K562 (cell line): Measurements from ENCODE around the gene DKKL1. TPM values are rescaled to one million over a fixed set of nuclear protein-coding genes. Genes with fewer than 3 reads are reported as not detected.
A peak's percentile ranks its signal among the peaks of the same experiment; 100 is the strongest.

Experiments used
- ARID2 ChIP-seq: fragments of 450-650 bp; IDR thresholded peaks from 2 replicates; pipeline ENCODE4 v1.6.1; 2017; ENCODE audit warnings: antibody characterized with exemption, mild to moderate bottlenecking
- CREB5 ChIP-seq: fragments of 250-450 bp; sonication (Bioruptor Pico); IDR thresholded peaks from 2 replicates; pipeline ENCODE4 v1.5.0; 2020; ENCODE audit warnings: mild to moderate bottlenecking
- FOXP1 ChIP-seq: sonication (generic); formaldehyde crosslinking; IDR thresholded peaks from 2 replicates; pipeline ENCODE4 v1.8.0; 2022; ENCODE audit warnings: mild to moderate bottlenecking, missing genetic modification reagents
- MEF2D ChIP-seq: conservative IDR thresholded peaks from 2 replicates; pipeline ENCODE4 v1.6.1; 2016; ENCODE audit warnings: low read depth, missing genetic modification characterization, missing compliant biosample characterization
- MTA1 ChIP-seq: fragments of 450-650 bp; IDR thresholded peaks from 2 replicates; pipeline ENCODE4 v1.6.1; 2017; ENCODE audit warnings: borderline replicate concordance
- PRMT5 ChIP-seq: sonication (generic); formaldehyde crosslinking; IDR thresholded peaks from 2 replicates; pipeline ENCODE4 v1.5.0; 2020; ENCODE audit warnings: missing genetic modification reagents
- PTTG1 ChIP-seq: fragments of 450-650 bp; IDR thresholded peaks from 2 replicates; pipeline ENCODE4 v1.6.1; 2016; ENCODE audit warnings: low read depth, mild to moderate bottlenecking, missing genetic modification characterization, missing compliant biosample characterization
- YBX1 ChIP-seq: fragments of 450-650 bp; IDR thresholded peaks from 2 replicates; pipeline ENCODE4 v1.7.1; 2016; ENCODE audit warnings: mild to moderate bottlenecking
- ZBTB40 ChIP-seq, 2 experiments: fragments of 450-650 bp in 1 of 2; sonication (generic) in 1 of 2; formaldehyde crosslinking in 1 of 2; IDR thresholded peaks; 2 replicates each; pipeline versions ENCODE4 v1.7.1 to v1.9.0; 2016 to 2022; ENCODE audit warnings: inconsistent platforms in 1 of 2, mild to moderate bottlenecking in 1 of 2, missing genetic modification reagents in 1 of 2
- ZNF212 ChIP-seq: fragments of 450-650 bp; formaldehyde crosslinking; IDR thresholded peaks from 2 replicates; pipeline ENCODE4 v1.4.0; 2020; ENCODE audit warnings: mild to moderate bottlenecking
- ZNF354B ChIP-seq: fragments of 250-450 bp; sonication (Bioruptor Pico); IDR thresholded peaks from 2 replicates; pipeline ENCODE4 v1.4.0; 2020
- polyA plus RNA-seq, 8 experiments: library from polyadenylated mRNA; depleted of rRNA in 4 of 8; stranded (reverse) in 5 of 8; unstranded in 3 of 8; fragments of >200 nt; fragmentation: Nextera tagmentation in 2 of 8; fragmentation: Illumina TruSeq in 1 of 8; extraction: Ambion mirVana in 2 of 8; extraction: Trizol in 1 of 8; gene quantifications; 2 replicates each; pipeline versions ENCODE4 v1.2.1 to v1.2.3, GENCODE V29; 2011 to 2014; ENCODE audit warnings: inconsistent platforms in 1 of 8, missing spikeins in 1 of 8
- total RNA-seq, 7 experiments: library from RNA; depleted of rRNA in 6 of 7; stranded (reverse); fragments of >200 nt in 6 of 7; fragmentation: Illumina TruSeq in 2 of 7; extraction: Trizol in 2 of 7; gene quantifications; 2 replicates each; pipeline versions ENCODE4 v1.2.1 to v1.2.3, GENCODE V29; 2011 to 2021; ENCODE audit warnings: low replicate concordance in 1 of 7
- TF ChIP-seq, protein P1 (sequence below): fragments of 450-650 bp; formaldehyde crosslinking; IDR thresholded peaks from 2 replicates; pipeline ENCODE4 v1.4.0; 2020; ENCODE audit warnings: mild to moderate bottlenecking
- TF ChIP-seq, protein P2 (sequence below): sonication (generic); IDR thresholded peaks from 2 replicates; pipeline ENCODE4 v1.6.1; 2016
- TF ChIP-seq, protein P3 (sequence below): fragments of 450-650 bp; conservative IDR thresholded peaks from 2 replicates; pipeline ENCODE4 v1.6.1; 2016; ENCODE audit warnings: missing genetic modification characterization, low read depth, mild to moderate bottlenecking, missing compliant biosample characterization, moderate library complexity

DKKL1 gene
- total and polyA plus RNA-seq, 9 of the 15 experiments (the other 6 are each of a cell fraction or from before 2014, with no cell fraction given) = 0.15 to 1.7 (median 0.52) TPM

GRCh38 chr19:49335071-49335783 lies 28.4 kb upstream of the DKKL1 start, which contains the start of gene CD37 (continued):
- TF ChIP-seq, protein P1, sequence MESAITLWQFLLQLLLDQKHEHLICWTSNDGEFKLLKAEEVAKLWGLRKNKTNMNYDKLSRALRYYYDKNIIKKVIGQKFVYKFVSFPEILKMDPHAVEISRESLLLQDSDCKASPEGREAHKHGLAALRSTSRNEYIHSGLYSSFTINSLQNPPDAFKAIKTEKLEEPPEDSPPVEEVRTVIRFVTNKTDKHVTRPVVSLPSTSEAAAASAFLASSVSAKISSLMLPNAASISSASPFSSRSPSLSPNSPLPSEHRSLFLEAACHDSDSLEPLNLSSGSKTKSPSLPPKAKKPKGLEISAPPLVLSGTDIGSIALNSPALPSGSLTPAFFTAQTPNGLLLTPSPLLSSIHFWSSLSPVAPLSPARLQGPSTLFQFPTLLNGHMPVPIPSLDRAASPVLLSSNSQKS (CRISPR knock-in tag) = no peak
- TF ChIP-seq PRMT5 (CRISPR knock-in tag) = no peak
- no peak for TF ChIP-seq MEF2D (tag)
- no peak for TF ChIP-seq YBX1
- no peak for TF ChIP-seq ZBTB40 (IDR thresholded peaks at IDR 0.05)
- TF ChIP-seq ZBTB40 (CRISPR knock-in tag; IDR thresholded peaks at IDR 0.05) = no peak
- TF ChIP-seq, protein P2, sequence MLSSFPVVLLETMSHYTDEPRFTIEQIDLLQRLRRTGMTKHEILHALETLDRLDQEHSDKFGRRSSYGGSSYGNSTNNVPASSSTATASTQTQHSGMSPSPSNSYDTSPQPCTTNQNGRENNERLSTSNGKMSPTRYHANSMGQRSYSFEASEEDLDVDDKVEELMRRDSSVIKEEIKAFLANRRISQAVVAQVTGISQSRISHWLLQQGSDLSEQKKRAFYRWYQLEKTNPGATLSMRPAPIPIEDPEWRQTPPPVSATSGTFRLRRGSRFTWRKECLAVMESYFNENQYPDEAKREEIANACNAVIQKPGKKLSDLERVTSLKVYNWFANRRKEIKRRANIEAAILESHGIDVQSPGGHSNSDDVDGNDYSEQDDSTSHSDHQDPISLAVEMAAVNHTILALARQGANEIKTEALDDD = no peak
- TF ChIP-seq MTA1 = 0 out of 2 replicates have a peak, but pooled peaks have one; percentile 26
- TF ChIP-seq ZNF354B (CRISPR knock-in tag) = no peak
- TF ChIP-seq, protein P3, sequence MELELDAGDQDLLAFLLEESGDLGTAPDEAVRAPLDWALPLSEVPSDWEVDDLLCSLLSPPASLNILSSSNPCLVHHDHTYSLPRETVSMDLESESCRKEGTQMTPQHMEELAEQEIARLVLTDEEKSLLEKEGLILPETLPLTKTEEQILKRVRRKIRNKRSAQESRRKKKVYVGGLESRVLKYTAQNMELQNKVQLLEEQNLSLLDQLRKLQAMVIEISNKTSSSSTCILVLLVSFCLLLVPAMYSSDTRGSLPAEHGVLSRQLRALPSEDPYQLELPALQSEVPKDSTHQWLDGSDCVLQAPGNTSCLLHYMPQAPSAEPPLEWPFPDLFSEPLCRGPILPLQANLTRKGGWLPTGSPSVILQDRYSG (tag) = no peak
- no peak for TF ChIP-seq ZNF212 (CRISPR knock-in tag)
- TF ChIP-seq FOXP1 (CRISPR knock-in tag) = no peak
- no peak for TF ChIP-seq ARID2
- TF ChIP-seq CREB5 = no peak
- TF ChIP-seq PTTG1 (tag) = no peak
